SJCRH30 (cell line): ENCODE results near the gene C2CD2L. TPM values are rescaled to one million over a fixed set of nuclear protein-coding genes. Genes with fewer than 3 reads are reported as not detected.
"Not testable (repeated sequence)": the region's sequence is repeated elsewhere in the genome, so short reads cannot be mapped to it uniquely, and the experiment has no call there.

Source experiments
- DNase-seq, 2 experiments: peaks; one replicate each; pipeline ENCODE4 v3.0.0-alpha.2; 2015 to 2020
- H3K27ac ChIP-seq: fragments of 250-450 bp; sonication (Bioruptor Pico); 2 replicates; pipeline ENCODE4 v1.5.1; 2020; ENCODE audit warnings: mild to moderate bottlenecking, moderate library complexity
- H3K27me3 ChIP-seq: fragments of 250-450 bp; sonication (Bioruptor Pico); 2 replicates; pipeline ENCODE4 v1.5.1; 2020; ENCODE audit warnings: mild to moderate bottlenecking, moderate library complexity
- H3K36me3 ChIP-seq: fragments of 250-450 bp; sonication (Bioruptor Pico); 2 replicates; pipeline ENCODE4 v1.5.1; 2020; ENCODE audit warnings: mild to moderate bottlenecking, moderate library complexity
- H3K4me1 ChIP-seq: fragments of 250-450 bp; sonication (Bioruptor Pico); 2 replicates; pipeline ENCODE4 v1.5.1; 2020; ENCODE audit warnings: mild to moderate bottlenecking, moderate library complexity
- H3K4me3 ChIP-seq: fragments of 250-450 bp; sonication (Bioruptor Pico); 2 replicates; pipeline ENCODE4 v1.5.1; 2020; ENCODE audit warnings: mild to moderate bottlenecking, moderate library complexity
- H3K9me3 ChIP-seq: fragments of 250-450 bp; sonication (Bioruptor Pico); replicated peaks from 2 replicates; pipeline ENCODE4 v1.5.1; 2020; ENCODE audit warnings: mild to moderate bottlenecking, moderate library complexity
- total RNA-seq: library from RNA; depleted of rRNA; stranded (reverse); fragments of >200 nt; shearing (Covaris generic); gene quantifications from 2 replicates; pipeline ENCODE4 v1.2.3, GENCODE V29; 2014

Gene C2CD2L
- total RNA-seq, 1 experiment from 2014 or later, result 4.8 TPM

DNA sequence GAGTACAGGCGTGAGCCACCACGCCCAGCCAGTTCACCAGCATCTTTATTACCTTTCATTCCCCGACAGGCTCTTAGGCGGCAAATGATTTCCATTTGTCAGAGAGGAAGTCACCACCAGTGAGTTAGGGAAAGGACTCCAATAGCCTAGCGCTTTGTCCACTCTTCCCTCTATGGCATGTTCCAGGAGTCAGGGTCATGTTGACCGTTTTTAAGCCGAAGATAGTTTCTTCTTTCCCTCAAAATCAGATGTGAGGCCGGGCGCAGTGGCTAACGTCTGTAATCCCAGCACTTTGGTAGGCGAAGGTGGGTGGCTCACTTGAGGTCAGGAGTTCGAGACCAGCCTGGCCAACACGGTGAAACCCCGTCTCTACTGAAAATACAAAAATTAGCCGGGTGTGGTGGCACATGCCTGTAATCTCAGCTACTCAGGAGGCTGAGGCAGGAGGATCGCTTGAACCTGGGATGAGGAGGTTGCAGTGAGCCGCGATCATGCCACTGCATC, 3.9 kb upstream of the C2CD2L start:
- not testable (repeated sequence) for H3K4me1 ChIP-seq, H3K36me3 ChIP-seq, H3K27me3 ChIP-seq, DNase-seq, H3K27ac ChIP-seq, H3K9me3 ChIP-seq
- peak overlapping the region; percentile 90 for H3K4me3 ChIP-seq

DNA sequence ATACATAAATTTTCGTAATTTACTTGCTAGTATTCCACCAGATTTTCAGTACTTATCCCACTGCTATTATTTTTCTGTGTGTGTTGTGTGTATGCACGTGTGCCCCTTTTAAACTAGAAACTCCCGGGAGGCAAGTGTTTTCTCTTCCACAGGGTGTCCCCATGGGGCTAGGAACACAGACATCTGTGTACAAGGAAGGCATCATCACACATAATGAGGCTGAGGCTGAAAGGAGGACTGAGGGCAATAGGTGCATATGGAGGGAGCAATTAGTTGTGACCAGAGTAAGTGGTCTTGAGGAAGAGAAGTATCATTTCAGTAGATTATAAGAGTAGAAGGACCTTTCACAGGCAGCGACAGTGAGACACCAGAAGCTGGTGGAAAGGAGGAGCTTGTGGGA, 3.4 kb upstream of the C2CD2L start:
- H3K27me3 ChIP-seq, result no peaks in the 10 kb centered on the region
- H3K36me3 ChIP-seq, result no peaks in the 10 kb centered on the region
- DNase-seq, result no peak
- no peak overlapping the region for H3K27ac ChIP-seq
- H3K4me1 ChIP-seq, result peaks cover 8% of the 10 kb centered on the region
- H3K4me3 ChIP-seq, result no peak overlapping the region
- no peaks in the 10 kb centered on the region for H3K9me3 ChIP-seq

DNA sequence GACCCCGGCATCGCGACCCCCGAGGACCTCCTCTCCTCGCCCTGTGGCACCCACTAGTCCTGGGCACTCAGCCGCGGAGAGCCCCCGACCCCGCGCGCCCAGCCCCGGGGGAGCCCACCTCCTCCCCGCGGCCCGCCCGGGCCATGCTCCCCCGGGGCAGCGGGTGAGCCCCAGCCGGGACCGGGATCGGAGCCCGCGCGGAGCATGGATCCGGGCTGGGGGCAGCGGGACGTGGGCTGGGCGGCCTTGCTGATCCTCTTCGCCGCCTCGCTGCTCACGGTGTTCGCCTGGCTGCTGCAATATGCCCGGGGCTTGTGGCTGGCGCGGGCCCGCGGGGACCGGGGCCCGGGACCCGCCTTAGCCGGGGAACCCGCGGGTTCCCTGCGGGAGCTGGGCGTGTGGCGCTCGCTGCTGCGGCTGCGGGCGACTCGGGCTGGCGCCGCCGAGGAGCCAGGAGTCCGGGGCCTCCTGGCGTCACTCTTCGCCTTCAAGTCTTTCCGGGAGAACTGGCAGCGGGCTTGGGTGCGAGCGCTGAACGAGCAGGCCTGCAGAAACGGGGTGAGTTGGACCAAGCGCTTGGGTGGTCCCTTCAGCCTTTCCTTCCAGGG, 498 bp downstream of the C2CD2L start:
- no peaks in the 10 kb centered on the region for H3K27me3 ChIP-seq
- peaks cover 8% of the 10 kb centered on the region for H3K4me1 ChIP-seq
- DNase-seq, result peak in 1 of 2 experiments; percentile 16
- no peak overlapping the region for H3K27ac ChIP-seq
- H3K9me3 ChIP-seq, result no peaks in the 10 kb centered on the region
- H3K4me3 ChIP-seq, result peak overlapping the region; percentile 91
- H3K36me3 ChIP-seq, result no peaks in the 10 kb centered on the region

DNA sequence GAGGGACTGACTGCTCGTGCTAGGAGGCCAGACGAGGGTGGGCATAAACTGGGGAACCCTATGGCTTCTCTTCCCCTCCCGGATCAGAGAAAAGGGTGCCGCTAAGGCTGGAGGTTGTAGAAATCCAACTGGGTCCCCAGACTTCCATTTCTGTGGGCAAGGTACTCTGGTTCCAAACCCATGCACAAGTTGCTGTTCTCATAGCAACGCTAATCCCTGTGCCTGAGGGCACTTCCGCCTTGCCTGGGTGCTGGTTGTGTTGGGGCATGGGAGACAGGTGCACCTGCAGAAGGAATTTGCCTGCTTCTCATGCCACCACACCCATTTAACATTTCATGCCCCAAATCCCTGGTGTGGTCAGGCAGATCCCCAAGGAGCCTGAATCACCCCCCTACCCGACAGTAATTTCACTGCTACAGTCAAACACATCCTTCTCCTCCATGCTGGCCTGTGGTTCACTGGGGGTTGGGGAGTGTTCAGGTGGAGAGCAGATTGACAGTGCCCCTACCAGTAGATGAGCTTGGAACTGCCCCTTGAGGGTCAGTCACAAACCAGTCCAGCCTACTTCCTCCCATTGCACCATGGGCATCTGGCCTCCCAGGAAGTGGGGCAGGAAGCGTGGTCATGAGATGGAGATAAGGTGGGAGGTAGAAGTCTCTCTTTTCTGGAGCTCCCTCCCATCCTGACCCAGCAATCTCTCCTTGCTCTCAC, 1.2 kb downstream of the C2CD2L start:
- Histone ChIP-seq H3K27ac (no peak overlapping the region), H3K9me3 (no peaks in the 10 kb centered on the region), H3K36me3 (no peaks in the 10 kb centered on the region), H3K4me1 (peaks cover 8% of the 10 kb centered on the region), H3K4me3 (peak overlapping the region; percentile 91), H3K27me3 (no peaks in the 10 kb centered on the region)
- DNase-seq, result peak; percentile 66 to 70

DNA sequence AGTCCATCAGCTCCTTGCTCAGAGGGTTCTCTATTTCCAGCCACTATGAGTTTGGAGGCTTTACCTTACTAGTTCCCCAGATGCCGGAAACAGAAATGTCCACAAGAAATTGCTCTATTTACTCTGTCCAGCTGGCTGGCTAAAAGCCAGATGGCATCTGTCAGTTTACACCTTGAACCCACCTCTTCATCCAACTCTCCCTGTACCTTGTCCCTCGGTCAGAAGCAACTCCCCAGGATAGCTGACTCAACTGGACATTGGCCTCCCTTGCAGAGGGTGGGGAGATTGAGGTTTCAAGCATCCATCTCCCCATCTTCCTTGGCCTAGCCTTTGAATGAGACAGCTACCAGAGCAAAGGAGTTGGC, 1.7 kb downstream of the C2CD2L start:
- no peak for DNase-seq
- peaks cover 8% of the 10 kb centered on the region for H3K4me1 ChIP-seq
- H3K36me3 ChIP-seq, result no peaks in the 10 kb centered on the region
- H3K27me3 ChIP-seq, result no peaks in the 10 kb centered on the region
- no peak overlapping the region for H3K27ac ChIP-seq
- H3K9me3 ChIP-seq, result no peaks in the 10 kb centered on the region
- H3K4me3 ChIP-seq, result peak overlapping the region; percentile 91; the same call in 1 of the 2 replicates

DNA sequence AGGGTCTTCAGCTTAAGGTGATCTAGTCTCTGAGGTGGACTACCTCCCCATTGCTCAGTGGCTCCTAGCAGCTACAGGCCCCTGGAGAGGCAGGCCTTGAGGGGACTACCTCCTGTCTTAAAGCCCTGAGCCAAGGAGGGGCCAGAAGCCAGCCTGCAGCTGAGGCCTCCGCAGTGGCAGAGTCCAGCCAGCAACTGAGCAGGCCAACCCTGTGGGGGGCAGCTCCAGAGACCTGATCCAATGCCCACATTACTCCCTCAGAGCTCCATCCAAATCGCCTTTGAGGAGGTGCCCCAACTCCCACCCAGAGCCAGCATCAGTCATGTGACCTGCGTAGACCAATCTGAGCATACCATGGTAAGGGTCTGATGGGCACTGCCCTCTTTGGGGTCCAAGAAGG, 2.7 kb downstream of the C2CD2L start:
- DNase-seq, result no peak
- H3K4me3 ChIP-seq, result no peak overlapping the region

DNA sequence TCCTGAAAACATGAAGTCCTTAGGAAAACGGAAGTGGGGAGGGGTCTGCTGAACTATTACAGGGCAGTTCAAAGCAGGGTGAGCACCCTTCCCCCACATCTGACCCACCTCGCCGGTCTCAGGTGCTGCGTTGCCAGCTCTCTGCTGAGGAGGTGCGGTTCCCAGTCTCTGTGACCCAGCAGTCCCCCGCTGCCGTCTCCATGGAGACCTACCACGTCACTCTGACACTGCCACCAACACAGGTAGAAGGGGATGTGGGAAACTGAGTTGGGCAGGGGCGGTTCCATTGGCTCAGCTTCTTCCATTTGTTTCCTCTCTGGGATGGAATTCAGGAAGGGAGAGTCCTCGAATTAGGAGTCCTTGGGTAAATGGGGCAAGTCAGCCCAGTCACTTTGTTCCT, 3.3 kb downstream of the C2CD2L start:
- Histone ChIP-seq H3K9me3 (no peaks in the 10 kb centered on the region), H3K36me3 (no peaks in the 10 kb centered on the region), H3K4me1 (peaks cover 8% of the 10 kb centered on the region), H3K27ac (no peak overlapping the region), H3K27me3 (no peaks in the 10 kb centered on the region), H3K4me3 (no peak overlapping the region)
- no peak for DNase-seq

More for the DNA sequence above, 2.7 kb downstream of the C2CD2L start:
- H3K9me3 ChIP-seq, result no peaks in the 10 kb centered on the region
- H3K4me1 ChIP-seq, result peaks cover 8% of the 10 kb centered on the region
- no peaks in the 10 kb centered on the region for H3K36me3 ChIP-seq
- H3K27ac ChIP-seq, result no peak overlapping the region
- no peaks in the 10 kb centered on the region for H3K27me3 ChIP-seq

DNA sequence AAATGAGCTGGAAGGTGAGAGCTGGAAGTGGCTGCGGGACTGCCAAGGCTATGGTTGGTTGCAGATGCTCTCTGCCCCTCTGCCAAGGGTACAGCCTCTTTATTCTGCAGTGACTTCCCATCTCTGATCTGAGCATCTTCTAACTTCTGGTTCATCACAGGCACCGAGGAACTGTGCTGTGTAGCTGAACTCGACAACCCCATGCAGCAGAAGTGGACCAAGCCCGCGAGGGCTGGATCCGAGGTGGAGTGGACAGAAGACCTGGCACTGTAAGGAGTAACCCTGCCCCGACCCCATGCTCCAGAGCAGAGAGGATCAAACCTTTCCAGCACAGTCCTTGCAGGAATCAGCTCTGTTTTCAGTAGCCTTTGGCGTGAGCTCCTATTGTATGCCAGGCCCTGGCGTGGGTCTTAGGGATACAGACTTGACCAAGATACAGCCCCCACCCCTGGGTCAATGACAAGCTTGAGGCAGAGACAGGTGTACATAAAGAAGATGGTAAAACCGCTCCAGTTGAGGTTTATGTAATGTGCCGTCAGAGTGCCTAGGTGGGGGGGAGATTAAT, 4.3 kb downstream of the C2CD2L start:
- no peaks in the 10 kb centered on the region for H3K27me3 ChIP-seq
- H3K36me3 ChIP-seq, result no peaks in the 10 kb centered on the region
- no peak overlapping the region for H3K4me3 ChIP-seq
- H3K4me1 ChIP-seq, result peaks cover 4% of the 10 kb centered on the region
- no peaks in the 10 kb centered on the region for H3K9me3 ChIP-seq
- no peak for DNase-seq
- H3K27ac ChIP-seq, result no peak overlapping the region

DNA sequence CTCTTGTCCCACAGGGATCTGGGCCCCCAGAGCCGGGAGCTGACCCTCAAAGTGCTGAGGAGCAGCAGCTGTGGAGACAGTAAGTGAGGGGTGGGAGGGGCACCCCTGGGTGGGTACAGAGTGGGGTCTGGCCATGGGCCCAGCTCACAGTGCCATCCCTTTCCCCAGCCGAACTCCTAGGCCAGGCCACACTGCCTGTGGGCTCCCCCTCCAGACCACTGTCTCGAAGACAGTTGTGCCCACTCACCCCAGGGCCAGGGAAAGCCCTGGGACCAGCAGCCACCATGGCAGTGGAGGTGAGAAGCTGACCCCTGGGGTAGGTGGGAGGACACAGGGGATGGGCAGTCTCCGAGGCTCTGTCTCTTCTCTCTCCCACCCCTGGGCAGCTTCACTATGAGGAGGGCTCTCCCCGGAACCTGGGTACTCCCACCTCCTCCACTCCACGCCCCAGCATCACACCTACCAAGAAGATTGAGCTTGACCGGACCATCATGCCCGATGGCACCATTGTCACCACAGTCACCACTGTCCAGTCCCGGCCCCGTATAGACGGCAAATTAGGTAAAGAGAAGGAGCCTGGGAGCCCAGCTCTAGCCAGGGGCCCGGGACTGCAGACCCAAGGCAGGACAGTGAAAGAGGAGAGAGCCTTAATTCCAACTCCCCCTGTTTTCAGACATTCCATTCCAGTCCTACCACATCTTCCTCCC, 5.3 kb downstream of the C2CD2L start:
- Histone ChIP-seq H3K9me3 (no peaks in the 10 kb centered on the region), H3K27ac (no peak overlapping the region), H3K4me1 (no peaks in the 10 kb centered on the region; the same call in 1 of the 2 replicates), H3K36me3 (no peaks in the 10 kb centered on the region), H3K27me3 (no peaks in the 10 kb centered on the region), H3K4me3 (no peak overlapping the region)
- no peak for DNase-seq

DNA sequence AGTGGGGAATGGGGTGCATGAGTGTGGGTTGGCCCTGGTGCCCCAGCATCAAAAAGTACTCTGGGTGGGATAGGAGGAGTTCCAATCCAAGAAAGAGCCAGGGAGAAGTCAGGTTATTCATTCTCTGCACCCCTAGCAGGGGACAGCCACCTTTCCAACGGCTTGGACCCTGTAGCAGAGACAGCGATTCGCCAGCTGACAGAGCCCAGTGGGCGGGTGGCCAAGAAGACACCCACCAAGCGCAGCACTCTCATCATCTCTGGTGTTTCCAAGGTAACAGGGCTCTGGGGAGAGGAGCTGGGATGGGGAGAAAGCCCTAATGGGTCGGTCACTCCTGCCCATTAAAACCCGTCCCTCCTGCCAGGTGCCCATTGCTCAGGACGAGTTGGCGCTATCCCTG, 6.6 kb downstream of the C2CD2L start:
- no peaks in the 10 kb centered on the region for H3K36me3 ChIP-seq
- H3K4me1 ChIP-seq, result no peaks in the 10 kb centered on the region; the same call in 1 of the 2 replicates
- no peak for DNase-seq
- H3K4me3 ChIP-seq, result no peak overlapping the region
- H3K27me3 ChIP-seq, result no peaks in the 10 kb centered on the region
- H3K27ac ChIP-seq, result no peak overlapping the region
- H3K9me3 ChIP-seq, result no peaks in the 10 kb centered on the region

DNA sequence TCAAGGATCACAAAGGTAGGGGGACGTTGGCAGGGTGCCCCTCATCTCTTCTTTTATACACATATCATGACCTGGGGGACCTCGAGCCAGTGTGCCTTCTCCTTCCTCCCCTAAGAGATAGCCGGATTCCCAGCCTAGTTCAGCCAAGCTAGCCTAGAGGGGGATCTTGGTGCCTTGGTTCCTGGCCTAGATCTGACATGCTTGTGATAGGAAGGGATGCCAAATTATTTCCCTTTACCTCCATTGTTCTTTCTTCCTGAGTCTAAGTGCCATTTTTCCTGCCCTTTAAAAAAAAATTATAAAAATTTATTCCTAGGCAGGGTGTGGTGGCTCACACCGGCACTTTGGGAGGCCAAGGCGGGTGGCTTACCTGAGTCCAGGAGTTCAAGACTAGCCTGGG, 7.2 kb downstream of the C2CD2L start:
- Histone ChIP-seq H3K36me3 (no peaks in the 10 kb centered on the region), H3K27me3 (no peaks in the 10 kb centered on the region), H3K4me3 (no peak overlapping the region), H3K9me3 (no peaks in the 10 kb centered on the region), H3K27ac (no peak overlapping the region), H3K4me1 (no peaks in the 10 kb centered on the region)
- no peak for DNase-seq

DNA sequence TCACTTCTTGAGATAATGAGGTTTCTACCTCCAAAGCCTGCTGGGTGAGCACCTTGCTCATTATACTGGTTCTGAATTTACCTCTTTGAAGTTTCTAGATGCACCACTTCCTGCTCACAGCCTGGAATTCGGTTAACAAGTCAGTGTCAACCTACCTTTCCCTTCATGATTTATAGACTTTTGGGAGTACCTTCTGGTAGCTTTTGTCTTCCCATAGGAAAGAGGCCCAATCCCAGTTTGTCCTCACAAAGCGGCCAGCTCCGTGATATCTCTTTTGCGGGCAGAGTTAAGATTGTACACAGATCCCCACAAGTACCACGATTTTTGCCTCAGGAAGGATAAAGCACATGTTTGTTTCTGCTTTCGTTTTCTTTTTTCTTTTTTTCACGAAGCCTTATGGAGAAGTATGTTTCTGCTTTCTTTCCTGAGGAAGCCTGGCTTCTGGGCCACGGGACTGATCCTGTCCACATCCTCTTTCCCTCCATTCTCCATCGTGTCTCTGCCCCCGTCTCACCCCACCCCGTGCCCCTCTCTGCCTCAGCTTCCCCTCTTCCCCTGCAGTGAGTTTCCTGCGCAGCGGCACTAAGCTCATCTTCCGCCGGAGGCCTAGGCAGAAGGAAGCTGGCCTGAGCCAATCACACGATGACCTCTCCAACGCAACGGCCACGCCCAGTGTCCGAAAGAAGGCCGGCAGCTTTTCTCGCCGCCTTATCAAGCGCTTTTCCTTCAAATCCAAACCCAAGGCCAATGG, 8.5 kb downstream of the C2CD2L start:
- no peaks in the 10 kb centered on the region for H3K27me3 ChIP-seq
- no peak overlapping the region for H3K27ac ChIP-seq
- no peaks in the 10 kb centered on the region for H3K36me3 ChIP-seq
- DNase-seq, result no peak
- H3K4me1 ChIP-seq, result peaks cover 6% of the 10 kb centered on the region
- no peak overlapping the region for H3K4me3 ChIP-seq
- no peaks in the 10 kb centered on the region for H3K9me3 ChIP-seq

DNA sequence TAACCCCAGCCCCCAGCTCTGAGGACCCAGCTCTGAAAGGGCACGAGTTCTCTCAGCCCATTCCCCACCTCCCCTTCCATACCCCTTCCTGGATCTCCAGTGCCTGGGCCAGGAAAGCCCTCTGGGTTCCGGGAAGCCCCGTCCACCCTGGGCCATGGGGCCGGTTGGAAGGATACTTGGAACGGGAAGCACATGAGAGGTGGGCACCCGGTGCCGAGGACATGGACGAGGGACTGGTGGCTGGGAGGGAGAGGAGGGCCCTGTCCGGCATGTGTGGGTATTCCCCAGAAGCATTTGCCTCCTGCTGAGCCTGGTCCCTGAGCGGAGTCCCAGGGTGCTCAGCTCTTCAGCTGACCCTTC, 9.1 kb downstream of the C2CD2L start:
- no peaks in the 10 kb centered on the region for H3K27me3 ChIP-seq
- H3K36me3 ChIP-seq, result no peaks in the 10 kb centered on the region
- H3K4me1 ChIP-seq, result peaks cover 9% of the 10 kb centered on the region
- H3K4me3 ChIP-seq, result no peak overlapping the region
- no peak overlapping the region for H3K27ac ChIP-seq
- H3K9me3 ChIP-seq, result no peaks in the 10 kb centered on the region
- DNase-seq, result no peak

DNA sequence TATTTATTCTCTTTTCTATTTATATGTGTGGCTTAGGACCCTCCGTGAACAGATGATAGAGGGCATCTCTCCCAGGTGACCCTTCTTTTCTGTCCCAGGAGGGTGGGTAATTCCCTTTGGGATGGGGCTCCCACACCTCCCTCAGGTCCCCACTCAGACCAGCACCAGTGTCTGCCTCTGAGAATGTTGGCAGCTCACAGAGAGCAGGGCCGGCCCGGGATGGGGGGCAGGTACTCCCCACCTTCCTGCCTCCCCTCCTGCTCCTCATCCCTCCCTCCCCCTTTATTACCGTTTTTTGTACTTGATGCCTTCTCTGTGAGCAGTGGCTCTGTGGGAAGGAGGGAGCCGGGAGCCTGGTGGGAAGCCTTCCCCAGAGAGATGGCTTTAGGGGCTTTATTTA, 9.5 kb downstream of the C2CD2L start:
- Histone ChIP-seq H3K4me3 (no peak overlapping the region), H3K4me1 (peaks cover 9% of the 10 kb centered on the region), H3K9me3 (no peaks in the 10 kb centered on the region), H3K27ac (no peak overlapping the region), H3K27me3 (no peaks in the 10 kb centered on the region), H3K36me3 (no peaks in the 10 kb centered on the region)
- no peak for DNase-seq
